Measurements from ENCODE around the gene CNN2. TPM values are rescaled to one million over a fixed set of nuclear protein-coding genes. Genes with fewer than 3 reads are reported as not detected.

Gene CNN2
- 265 and 298 TPM in 2 replicates for total RNA-seq (2014; rRNA removed; shearing (Covaris generic))

- peak; percentile 80 for DNase-seq (ENCODE audit: low spot score)
Measured at GRCh38 chr19:1025960-1026782, at the start of gene CNN2. TSS of gene CNN2 (plus strand) at chr19:1026608. CDS start at chr19:1026662, 54 bp downstream.

GRCh38 chr19:977058-977464, 49.3 kb upstream of the CNN2 start:
- DNase-seq (ENCODE audit: low spot score), result no peak

- DNase-seq (ENCODE audit: low spot score), result no peak
Measured at GRCh38 chr19:979318-979741, 47.1 kb upstream of the CNN2 start.

GRCh38 chr19:980133-980998, 46.0 kb upstream of the CNN2 start:
- no peak for DNase-seq (ENCODE audit: low spot score)

- DNase-seq (ENCODE audit: low spot score), result peak; percentile 56
Measured at GRCh38 chr19:982567-983170, 43.7 kb upstream of the CNN2 start.

GRCh38 chr19:984165-984967, 42.0 kb upstream of the CNN2 start, which contains the start of gene WDR18:
TSS of gene WDR18 (plus strand) at chr19:984345. CDS start at chr19:984354, 9 bp downstream.
- peak; percentile 69 for DNase-seq (ENCODE audit: low spot score)

GRCh38 chr19:986083-986482, 40.3 kb upstream of the CNN2 start:
- DNase-seq (ENCODE audit: low spot score), result no peak

- DNase-seq (ENCODE audit: low spot score), result no peak
Measured at GRCh38 chr19:988081-988480, 38.3 kb upstream of the CNN2 start.

- no peak for DNase-seq (ENCODE audit: low spot score)
Measured at GRCh38 chr19:988510-988909, 37.9 kb upstream of the CNN2 start.

- no peak for DNase-seq (ENCODE audit: low spot score)
Measured at GRCh38 chr19:989381-990081, 36.9 kb upstream of the CNN2 start.

- DNase-seq (ENCODE audit: low spot score), result no peak
Measured at GRCh38 chr19:990119-990571, 36.3 kb upstream of the CNN2 start.

GRCh38 chr19:990746-991145, 35.7 kb upstream of the CNN2 start:
- DNase-seq (ENCODE audit: low spot score), result no peak

- DNase-seq (ENCODE audit: low spot score), result no peak
Measured at GRCh38 chr19:991174-991931, 35.1 kb upstream of the CNN2 start.

- no peak for DNase-seq (ENCODE audit: low spot score)
Measured at GRCh38 chr19:991932-992669, 34.3 kb upstream of the CNN2 start.

- no peak for DNase-seq (ENCODE audit: low spot score)
Measured at GRCh38 chr19:992670-993055, 33.7 kb upstream of the CNN2 start.

- no peak for DNase-seq (ENCODE audit: low spot score)
Measured at GRCh38 chr19:993361-993830, 33.0 kb upstream of the CNN2 start.

GRCh38 chr19:993831-994393, 32.5 kb upstream of the CNN2 start:
- no peak for DNase-seq (ENCODE audit: low spot score)

GRCh38 chr19:994516-994915, 31.9 kb upstream of the CNN2 start:
- no peak for DNase-seq (ENCODE audit: low spot score)
